Body of pancreas (tissue), 4 donors: Measurements from ENCODE around the gene PDZD2. TPM values are rescaled to one million over a fixed set of nuclear protein-coding genes. Genes with fewer than 3 reads are reported as not detected.
A peak's percentile ranks its signal among the peaks of the same experiment; 100 is the strongest.

ENCODE experiments used
- ATAC-seq: fragments of 150-250 bp; one replicate; pipeline ENCODE4 v1.9.1; 2016
- DNase-seq, 4 donors: peaks; one replicate each; pipeline ENCODE4 v3.0.0-alpha.2; 2019
- H3K27ac ChIP-seq, 4 donors: fragments of 200-600 bp; sonication (generic); 1 replicate in 3 of 4; 2 replicates in 1 of 4; pipeline versions ENCODE4 v1.5.1 to v1.6.1; 2016 to 2019; ENCODE audit warnings: mild to moderate bottlenecking in 1 of 4, mixed read lengths in 1 of 4, moderate library complexity in 1 of 4
- H3K27me3 ChIP-seq, 2 donors: fragments of 200-600 bp; sonication (generic); one replicate each; pipeline ENCODE4 v1.6.0; 2016; ENCODE audit warnings: mild to moderate bottlenecking in 1 of 2
- H3K36me3 ChIP-seq, 2 donors: fragments of 200-600 bp; sonication (generic); replicated peaks in 1 of 2; 2 replicates each; pipeline ENCODE4 v1.5.1; 2016; ENCODE audit warnings: low read depth in 2 of 2; ENCODE audit not compliant: insufficient read depth in 1 of 2
- H3K4me1 ChIP-seq: fragments of 200-600 bp; sonication (generic); one replicate; pipeline ENCODE4 v1.6.0; 2016
- H3K4me3 ChIP-seq, 2 donors: fragments of 200-600 bp; sonication (generic); 1 replicate in 1 of 2; 2 replicates in 1 of 2; pipeline ENCODE4 v1.5.1; 2016 to 2019
- H3K9me3 ChIP-seq, 3 donors: fragments of 200-600 bp; sonication (generic); 1 replicate in 2 of 3; 2 replicates in 1 of 3; pipeline ENCODE4 v1.5.1; 2016
- CTCF ChIP-seq, 7 experiments: fragments of 450-650 bp in 4 of 7; fragments of 200-600 bp in 3 of 7; sonication (generic) in 3 of 7; IDR thresholded peaks; one replicate each; pipeline ENCODE4 v1.5.1; 2016 to 2019; ENCODE audit warnings: antibody characterized with exemption in 7 of 7
- POLR2A ChIP-seq, 3 donors: fragments of 450-650 bp; IDR thresholded peaks; one replicate each; pipeline ENCODE4 v1.6.1; 2016; ENCODE audit warnings: antibody characterized with exemption in 3 of 3, mild to moderate bottlenecking in 2 of 3
- WGBS, 2 donors: methylation state at CpG; one replicate each; pipeline ENCODE4 v1.1.5; 2017; 5-methylcytosine and 5-hydroxymethylcytosine counted together
- intact Hi-C: fragments of 100-400 bp; cut with DNase I; formaldehyde crosslinking; loops from one replicate; pipeline ENCODE4 v1.15.1; 2023
- total RNA-seq, 2 donors: library from RNA; depleted of rRNA; stranded (reverse); fragments of >200 nt; gene quantifications; one replicate each; pipeline ENCODE4 v1.1.0, GENCODE V29; 2016

Gene PDZD2
- total RNA-seq, 2 donors from 2014 or later = 3.9 to 12.9 TPM

- Histone ChIP-seq H3K27me3 (no peaks in the 10 kb centered on the region), H3K4me1 (peaks cover 12% of the 10 kb centered on the region), H3K36me3 (no peaks in the 10 kb centered on the region), H3K27ac (no peak overlapping the region), H3K9me3 (no peaks in the 10 kb centered on the region), H3K4me3 (no peak overlapping the region)
- 23 to 29% methylated on average over 5 of the region's 5 CpGs for WGBS, 2 donors
- TF ChIP-seq CTCF (IDR thresholded peaks at IDR 0.05) = no peak
- TF ChIP-seq POLR2A (IDR thresholded peaks at IDR 0.05) = no peak
- no peak for DNase-seq
- ATAC-seq = no peak
- intact Hi-C loops = no loop called here
Observed at GRCh38 chr5:31884896-31885295, 246.0 kb downstream of the PDZD2 start.

DNA sequence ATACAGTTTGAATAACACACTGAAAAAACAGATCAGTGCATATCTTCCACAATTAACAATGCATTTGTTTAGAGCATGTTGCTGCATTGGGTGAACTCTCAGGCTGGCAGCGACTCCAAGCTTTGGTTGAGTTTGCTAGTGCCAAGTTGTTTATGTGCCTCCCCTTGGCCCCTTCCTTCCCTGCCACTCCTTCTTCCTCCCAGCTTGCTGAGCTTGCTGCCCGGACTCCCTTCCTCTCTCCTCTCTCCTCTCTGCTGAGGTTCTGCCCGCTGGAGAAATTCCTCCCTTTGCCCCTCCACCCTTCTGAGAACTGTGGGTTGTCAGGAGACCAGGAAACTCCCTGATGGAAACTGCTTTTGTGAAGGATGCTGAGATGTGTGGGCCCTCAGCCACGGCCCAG is 247.3 kb downstream of the PDZD2 start:
- ATAC-seq (no peak), DNase-seq (no peak)
- Histone ChIP-seq H3K27ac (no peak overlapping the region), H3K4me3 (no peak overlapping the region), H3K27me3 (no peaks in the 10 kb centered on the region), H3K36me3 (no peaks in the 10 kb centered on the region), H3K9me3 (no peaks in the 10 kb centered on the region), H3K4me1 (peaks cover 12% of the 10 kb centered on the region)
- TF ChIP-seq POLR2A (IDR thresholded peaks at IDR 0.05) = no peak
- no peak for TF ChIP-seq CTCF (IDR thresholded peaks at IDR 0.05)
- WGBS, 2 donors = 46 to 66% methylated on average over 4 of the region's 4 CpGs
- intact Hi-C loops = no loop called here

- H3K4me3 ChIP-seq = no peak overlapping the region
- peaks cover 12% of the 10 kb centered on the region for H3K4me1 ChIP-seq
- no peak overlapping the region for H3K27ac ChIP-seq
- TF ChIP-seq POLR2A (IDR thresholded peaks at IDR 0.05) (no peak), CTCF (IDR thresholded peaks at IDR 0.05) (no peak)
- intact Hi-C loops = no loop called here
- 67 to 81% methylated on average over 7 of the region's 7 CpGs for WGBS, 2 donors
- H3K9me3 ChIP-seq = no peaks in the 10 kb centered on the region
- H3K27me3 ChIP-seq = no peaks in the 10 kb centered on the region
- no peak for ATAC-seq
- no peaks in the 10 kb centered on the region for H3K36me3 ChIP-seq
- no peak for DNase-seq
Observed at GRCh38 chr5:31887556-31887955, 248.6 kb downstream of the PDZD2 start.

DNA sequence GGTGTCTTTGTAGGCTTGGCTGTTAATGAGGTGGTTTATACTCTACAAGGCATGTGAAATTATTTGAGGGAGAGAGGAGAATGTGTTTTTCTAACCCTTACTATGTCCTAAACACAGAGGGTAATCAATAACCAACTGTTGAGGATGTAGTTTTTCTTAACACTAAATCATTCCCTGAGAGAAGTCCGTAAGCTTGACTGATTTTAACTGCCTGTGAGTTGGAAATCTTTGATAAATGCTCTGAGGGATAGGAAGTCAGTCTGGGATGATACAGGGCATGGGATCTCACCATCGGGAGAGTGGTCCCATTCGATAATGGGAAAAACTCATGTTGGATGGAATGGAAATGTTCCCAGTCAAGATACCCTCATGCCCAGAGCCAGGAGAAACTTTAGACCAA is 249.6 kb downstream of the PDZD2 start:
- ATAC-seq = no peak
- H3K27ac ChIP-seq = peak overlapping the region in 1 of 4 donors; percentile 19

More for the DNA sequence above, 249.6 kb downstream of the PDZD2 start:
- Histone ChIP-seq H3K4me1 (peaks cover 12% of the 10 kb centered on the region), H3K36me3 (no peaks in the 10 kb centered on the region), H3K4me3 (no peak overlapping the region), H3K9me3 (no peaks in the 10 kb centered on the region), H3K27me3 (no peaks in the 10 kb centered on the region)
- WGBS, 2 donors = 53 to 63% methylated on average over 3 of the region's 3 CpGs
- intact Hi-C loops = no loop called here
- DNase-seq = no peak
- TF ChIP-seq CTCF (IDR thresholded peaks at IDR 0.05) (no peak), POLR2A (IDR thresholded peaks at IDR 0.05) (no peak)
